GM18951 (cell line): ENCODE data around the gene RHEBL1.

Source experiments
- POLR2A ChIP-seq: IDR thresholded peaks from 4 replicates; pipeline ENCODE4 v1.6.1; 2011; ENCODE audit warnings: mild to moderate bottlenecking; ENCODE audit not compliant: insufficient read length, insufficient read depth; ENCODE audit errors: extremely low read depth
- in situ Hi-C: fragments of 300-500 bp; cut with MboI; formaldehyde crosslinking; loops from one replicate; pipeline ENCODE4 v1.12.0; 2022; ENCODE audit warnings: low sequenced_read_pairs, mixed read lengths, inconsistent platforms; ENCODE audit not compliant: unreplicated experiment

Gene RHEBL1

DNA sequence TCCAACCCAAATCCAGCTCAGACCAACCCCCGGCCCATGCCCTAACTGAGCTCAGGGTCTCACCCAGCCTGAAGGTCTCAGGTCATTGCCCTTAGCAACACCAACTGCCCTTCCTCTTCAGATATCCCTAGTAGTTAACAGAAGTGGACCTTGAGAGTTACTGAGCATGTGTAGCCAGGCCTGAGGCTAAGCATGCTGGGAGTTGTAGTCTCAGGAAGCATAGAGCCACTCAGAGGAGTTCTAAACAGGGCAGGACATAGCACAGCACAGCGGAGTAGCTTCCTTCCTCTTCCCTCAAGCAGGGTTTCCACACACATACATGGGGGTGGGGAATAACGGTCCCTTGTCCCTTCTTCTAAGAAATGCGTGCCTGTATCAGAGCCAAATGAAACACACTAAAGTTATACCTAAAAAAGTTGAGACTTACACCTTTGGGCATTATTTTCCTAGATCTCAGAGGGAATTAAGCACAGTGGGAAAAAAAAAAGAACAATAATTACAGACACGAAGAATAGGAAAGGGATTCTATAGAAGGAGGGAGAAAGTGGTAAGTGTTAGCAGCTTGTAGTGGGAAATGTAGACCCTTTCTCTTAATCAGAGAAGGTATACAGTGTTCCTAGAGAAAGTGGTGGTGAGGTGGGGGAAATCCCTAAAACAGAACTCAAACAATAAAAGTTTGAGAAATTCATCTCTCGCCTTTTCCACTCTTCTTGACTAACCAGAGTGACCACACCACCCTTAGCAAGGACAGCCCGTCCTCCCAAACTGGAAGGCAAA lies 13.6 kb downstream of the RHEBL1 start:
- in situ Hi-C loops: no loop called here

GRCh38 chr12:49055092-49055491 lies 14.7 kb downstream of the RHEBL1 start:
- TF ChIP-seq POLR2A: no peak
- in situ Hi-C loops: no loop called here

More for the DNA sequence above, 13.6 kb downstream of the RHEBL1 start:
- TF ChIP-seq POLR2A: no peak

DNA sequence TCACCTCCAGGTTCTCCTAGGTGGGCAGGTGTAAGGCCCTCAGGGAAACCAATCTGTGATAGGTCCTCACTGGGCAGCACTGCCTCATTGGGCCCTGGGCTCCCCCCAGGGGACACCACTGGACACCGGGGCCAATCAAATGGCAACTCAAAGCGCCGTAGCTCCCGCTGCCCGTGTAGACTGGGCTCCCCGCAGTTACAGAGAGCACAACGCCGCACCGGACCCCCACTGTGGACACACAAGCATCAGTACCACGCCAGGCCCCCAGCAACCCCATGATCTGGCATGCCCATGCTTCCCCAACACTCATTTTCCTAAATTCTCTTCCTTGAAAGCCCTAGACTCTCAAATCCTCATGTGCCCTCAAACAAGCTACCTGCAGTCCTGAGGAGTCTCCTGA lies 15.3 kb downstream of the RHEBL1 start:
- no peak for TF ChIP-seq POLR2A
- in situ Hi-C loops: no loop called here

DNA sequence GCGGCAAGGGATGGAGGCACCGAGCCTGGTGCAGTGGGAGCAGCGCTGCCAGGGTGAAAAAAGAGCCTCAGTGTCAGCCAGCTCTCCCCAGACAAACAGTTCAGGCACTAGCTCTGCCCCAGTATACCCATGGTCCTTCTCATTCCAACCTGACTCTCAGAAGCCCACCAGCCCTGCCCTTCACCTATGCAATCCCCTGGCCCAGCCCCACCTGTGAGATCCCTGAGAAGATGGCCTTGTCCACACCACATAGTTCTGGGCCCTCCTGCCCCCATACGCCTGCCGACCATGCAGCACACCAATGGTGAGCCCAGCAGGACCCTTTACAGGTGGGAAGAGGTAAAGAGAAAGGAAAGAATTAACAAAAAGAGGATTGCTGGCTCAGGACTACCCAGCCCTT lies 15.7 kb downstream of the RHEBL1 start:
- in situ Hi-C loops: no loop called here
- TF ChIP-seq POLR2A: no peak

DNA sequence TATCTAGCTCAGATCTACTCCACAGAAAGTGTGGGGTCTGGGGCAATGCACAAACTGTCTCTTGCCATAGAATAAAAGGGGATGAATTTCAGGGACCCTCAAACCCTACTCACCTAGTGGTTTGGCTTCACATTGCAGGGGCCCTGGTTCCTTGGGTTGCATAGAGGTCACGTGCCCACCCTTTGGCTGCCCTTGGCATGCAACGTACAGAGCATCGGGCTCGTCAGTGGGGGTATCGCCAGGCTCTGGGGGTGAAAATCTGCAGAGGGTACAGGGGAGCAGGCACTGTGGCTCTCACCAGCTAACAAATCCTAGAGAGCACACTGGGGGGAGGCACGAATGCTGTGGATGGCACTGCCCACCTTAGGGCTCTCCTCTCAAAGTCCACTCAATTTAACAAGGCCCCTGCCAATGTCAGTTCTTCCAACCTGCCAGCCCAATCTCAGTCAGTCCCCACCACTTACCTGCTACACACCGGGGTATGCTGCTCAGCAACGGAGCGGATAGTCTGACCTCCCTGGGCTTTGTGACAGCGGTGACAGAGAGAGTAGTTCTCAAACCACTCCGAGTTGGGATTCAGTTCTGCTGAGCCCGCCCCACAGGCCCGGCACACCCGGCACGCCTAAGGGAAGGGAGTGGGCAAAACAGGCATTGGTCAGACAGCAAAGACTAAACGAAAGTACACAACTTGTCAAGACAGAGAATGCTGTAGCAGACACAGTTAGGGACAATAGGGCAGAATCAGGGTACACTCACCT lies 17.1 kb downstream of the RHEBL1 start:
- in situ Hi-C loops: no loop called here

DNA sequence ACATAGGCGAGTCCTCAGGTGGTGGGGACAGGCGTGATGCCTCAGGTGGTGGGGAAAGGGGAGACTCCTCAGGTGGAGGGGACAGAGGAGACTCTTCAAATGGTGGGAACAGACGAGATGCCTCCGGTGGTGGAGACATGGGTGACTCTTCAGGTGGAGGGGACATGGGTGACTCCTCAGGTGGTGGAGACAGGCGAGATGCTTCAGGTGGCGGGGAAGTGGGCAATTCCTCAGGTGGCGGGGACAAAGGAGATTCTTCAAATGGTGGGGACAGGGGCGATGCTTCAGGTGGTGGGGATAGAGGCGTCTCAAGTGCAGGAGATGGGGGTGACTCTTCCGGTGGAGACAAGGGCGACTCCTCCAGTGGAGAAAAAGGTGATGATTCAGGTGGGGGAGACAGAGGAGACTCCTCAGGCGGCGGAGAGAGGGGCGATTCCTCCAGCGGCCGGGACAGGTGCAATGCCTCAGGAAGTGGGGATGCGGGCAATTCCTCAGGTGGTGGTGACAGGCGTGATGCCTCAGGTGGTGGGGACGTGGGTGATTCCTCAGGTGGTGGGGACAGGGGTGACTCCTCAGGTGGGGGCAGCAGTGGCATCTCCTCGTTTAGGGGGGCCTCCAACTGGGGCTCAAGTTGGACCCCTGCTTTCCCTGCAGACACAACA lies 17.9 kb downstream of the RHEBL1 start:
- no peak for TF ChIP-seq POLR2A
- in situ Hi-C loops: no loop called here

More for the DNA sequence above, 17.1 kb downstream of the RHEBL1 start:
- no peak for TF ChIP-seq POLR2A

DNA sequence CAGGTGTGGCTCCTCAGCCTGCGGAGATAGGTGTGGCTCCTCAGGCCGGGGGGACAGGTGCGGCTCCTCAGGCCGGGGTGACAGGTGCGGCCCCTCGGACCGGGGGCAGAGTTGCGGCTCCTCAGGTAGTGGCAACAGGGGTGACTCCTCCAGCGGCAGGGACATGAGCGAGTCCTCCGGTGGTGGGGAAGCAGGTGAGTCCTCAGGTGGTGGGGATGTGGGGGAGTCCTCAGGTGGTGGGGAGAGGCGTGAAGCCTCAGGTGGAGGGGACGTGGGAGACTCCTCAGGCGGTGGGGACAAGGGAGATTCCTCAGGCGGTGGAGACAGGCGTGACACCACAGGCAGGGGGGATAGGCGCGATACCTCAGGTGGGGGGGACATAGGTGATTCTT lies 18.4 kb downstream of the RHEBL1 start:
- in situ Hi-C loops: no loop called here
- no peak for TF ChIP-seq POLR2A

DNA sequence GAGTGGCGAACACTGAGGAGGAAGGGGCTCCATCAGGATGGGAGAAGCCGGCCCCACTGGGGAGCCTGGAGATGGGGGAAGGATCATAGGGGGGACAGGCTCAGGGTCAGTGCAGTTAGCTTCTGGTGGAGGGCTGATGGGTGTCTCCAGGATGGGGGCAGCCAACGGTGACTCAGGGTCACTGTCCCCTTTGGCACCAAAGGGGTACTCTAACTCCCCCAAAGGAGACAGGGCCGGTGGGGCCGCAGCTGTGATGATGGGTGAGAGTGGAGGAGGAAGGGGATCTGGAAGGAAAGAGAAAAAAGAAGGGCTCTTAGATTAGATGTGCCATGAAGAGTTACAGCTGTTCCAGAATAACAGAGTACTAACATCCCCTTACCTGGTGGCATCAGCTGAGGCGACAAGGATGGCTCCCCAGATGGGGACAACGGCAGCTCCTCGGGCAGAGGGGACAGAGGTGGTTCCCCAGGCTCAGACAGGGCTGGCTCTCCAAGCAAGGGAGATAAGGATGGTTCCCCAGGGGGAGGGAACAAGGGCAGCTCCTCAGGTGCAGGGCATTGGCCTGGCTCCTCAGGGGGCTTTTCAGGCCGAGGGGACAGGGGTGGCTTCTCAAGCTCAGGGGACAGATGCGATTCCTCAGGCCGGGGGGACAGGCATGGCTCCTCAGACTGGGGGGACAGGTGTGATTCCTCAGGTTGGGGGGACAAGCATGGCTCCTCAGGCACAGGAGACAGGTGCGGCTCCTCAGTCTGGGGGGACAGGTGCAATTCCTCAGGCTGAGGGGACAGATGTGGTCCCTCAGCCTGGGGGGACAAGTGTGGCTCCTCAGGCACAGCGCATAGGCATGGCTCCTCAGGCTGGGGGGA lies 19.0 kb downstream of the RHEBL1 start:
- TF ChIP-seq POLR2A: no peak
- in situ Hi-C loops: no loop called here

DNA sequence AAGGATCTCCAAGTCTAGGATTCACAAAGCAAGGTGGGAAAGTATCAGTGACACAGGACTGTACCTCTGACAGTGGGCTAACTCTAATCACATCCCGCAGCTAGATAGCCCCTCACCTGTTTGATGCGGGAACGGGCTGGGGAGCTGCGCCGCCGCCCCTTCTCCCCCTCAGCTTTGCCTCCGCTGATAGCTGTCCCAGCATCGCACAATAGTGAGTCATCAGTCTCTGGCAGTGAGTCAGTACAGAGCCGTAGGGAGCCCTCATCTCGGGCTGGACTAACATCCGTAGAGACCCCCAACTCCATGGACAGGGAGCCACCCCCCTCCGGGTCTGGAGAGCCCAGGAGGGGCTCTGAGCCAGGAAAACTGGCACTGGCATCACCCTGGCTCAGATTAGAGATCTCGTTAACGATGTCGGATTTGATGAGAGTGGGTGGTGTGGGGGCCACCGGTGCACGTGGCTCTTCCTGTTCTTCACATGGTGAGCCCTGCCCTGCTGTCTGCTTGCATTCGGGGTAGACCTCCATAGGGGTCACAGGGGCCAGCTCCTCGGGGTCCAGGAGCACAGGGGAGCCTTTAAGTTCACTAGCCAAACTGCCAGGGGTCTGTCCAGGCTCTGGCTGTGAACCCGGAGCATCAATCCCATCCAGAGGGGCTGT lies 20.1 kb downstream of the RHEBL1 start:
- in situ Hi-C loops: no loop called here
- TF ChIP-seq POLR2A: no peak

DNA sequence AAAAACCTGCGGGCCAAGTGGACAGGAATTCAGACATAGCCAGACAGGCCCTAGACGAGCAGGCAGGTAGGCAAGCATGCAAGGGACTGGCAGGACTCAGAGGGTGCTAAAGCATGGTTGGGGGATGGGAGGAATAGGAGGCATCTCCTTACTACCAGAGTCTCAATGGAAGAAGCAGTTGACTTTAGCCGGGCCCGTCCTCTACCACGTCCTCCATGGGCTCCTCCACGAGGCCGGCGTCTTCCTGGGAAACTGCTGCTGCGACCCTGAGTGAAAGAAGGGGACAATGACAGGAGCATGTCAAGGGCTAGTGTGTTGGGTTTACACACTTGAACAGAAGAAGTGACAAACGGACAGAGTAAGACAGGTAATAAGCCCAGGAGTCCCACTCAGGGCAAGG lies 20.8 kb downstream of the RHEBL1 start:
- in situ Hi-C loops: no loop called here

DNA sequence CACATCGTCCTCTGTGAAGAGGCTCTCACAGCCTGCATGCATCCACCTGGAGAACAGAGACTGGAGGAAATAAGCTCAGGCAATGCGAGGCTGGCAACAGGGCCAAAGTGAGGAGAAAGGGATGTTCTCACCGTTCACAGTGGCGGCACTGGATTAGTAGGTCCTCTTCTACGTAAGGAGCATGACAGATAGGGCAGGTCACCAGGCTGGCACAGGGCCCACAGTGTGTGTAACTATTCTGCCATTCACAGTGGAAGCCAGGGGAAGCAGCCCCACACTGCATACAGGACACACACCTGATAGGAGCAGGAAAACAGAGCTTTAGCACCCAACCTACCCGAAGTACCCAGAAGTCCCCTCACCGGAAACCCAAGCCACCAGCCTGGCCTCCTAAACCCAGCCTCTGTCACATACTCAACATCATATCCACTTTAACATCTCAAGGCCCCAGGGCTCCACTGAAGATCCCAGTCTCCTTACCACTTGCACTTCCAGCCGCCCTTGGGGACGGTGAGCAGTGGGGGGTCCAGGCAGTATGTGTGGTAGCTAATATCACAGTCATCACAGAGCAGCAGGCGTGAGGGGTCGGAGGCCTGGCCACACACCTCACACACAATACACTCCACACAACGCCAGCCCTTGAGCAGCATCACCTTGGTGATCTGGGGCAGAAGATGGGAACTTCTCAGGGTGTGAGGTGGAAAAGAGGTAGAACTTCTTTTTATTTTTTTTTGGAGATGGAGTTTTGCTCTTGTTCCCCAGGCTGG lies 23.5 kb downstream of the RHEBL1 start:
- in situ Hi-C loops: no loop called here
- TF ChIP-seq POLR2A: no peak

More for the DNA sequence above, 20.8 kb downstream of the RHEBL1 start:
- no peak for TF ChIP-seq POLR2A

DNA sequence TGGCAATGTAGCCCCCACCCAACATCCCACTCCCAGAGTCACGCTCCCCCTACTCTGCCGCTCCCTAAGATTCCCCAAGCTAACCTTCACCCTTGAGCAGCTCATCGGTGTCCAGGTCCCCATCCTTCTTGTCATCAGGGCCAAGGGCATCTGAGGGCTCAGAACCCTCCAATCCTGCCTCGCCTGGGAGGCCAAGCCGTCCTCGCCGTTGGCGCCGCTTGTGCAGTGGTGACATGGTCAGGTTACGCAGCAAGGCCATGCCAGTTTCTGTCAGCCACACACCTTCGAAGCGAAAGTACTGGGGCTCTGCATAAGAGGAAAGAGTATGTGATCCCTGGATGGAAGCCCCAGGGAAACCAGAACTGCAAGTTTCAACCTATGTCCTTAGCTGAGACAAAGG lies 25.1 kb downstream of the RHEBL1 start:
- in situ Hi-C loops: no loop called here
- TF ChIP-seq POLR2A: no peak
